ENCODE results near the gene PKMYT1.

Gene PKMYT1

DNA sequence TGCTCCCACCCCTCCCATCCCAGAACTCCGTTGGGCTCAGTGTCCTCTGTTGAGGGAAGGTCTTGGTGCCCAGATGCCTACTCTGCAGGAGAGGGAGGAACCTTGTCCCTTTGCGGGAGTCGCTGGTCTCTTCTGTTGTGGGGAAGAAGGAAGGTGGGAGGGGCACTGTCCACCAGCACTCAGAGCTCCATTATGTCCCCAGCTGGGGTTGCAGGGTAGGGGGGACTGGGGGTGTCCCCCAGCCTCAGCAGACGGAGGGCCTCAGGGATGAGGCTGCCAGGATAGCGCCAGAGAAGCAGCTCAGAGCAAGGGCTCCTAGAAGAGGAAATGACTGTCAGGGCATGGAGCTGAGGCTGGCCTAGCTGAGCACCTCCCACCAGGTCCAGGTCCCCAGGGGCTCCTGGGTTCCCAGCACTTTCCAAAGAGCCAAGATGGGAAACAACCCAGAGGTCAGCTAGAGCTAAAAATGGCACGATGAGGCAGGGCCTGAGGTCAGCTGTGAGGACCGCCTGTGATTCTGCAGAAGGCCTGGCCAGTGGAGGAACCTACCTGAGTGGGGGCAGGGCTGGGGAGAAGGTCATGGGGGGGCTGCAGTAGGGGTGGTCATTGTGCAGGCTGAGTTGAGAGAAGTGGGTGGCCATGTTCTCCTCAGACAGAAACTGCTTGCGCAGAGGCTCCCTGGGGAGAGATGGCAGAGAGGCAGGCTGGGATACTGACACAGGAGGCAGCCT is 42.6 kb upstream of the PKMYT1 start:
- ChIA-PET POLR2A (interaction anchor here (0.6 to 5.7 kb wide), 8 partner anchors 9 to 112 kb away, joined by 3 to 40 read pairs (median 4); partner anchors contain the start of gene ZNF213), CTCF (interaction anchor here (1.2 to 6.5 kb wide), 3 partner anchors 9 to 37 kb away, joined by 4 to 71 read pairs (median 5); no protein-coding TSS in a partner anchor)
- TF ChIP-seq CTCF (IDR thresholded peaks at IDR 0.05; ENCODE audit: insufficient read depth, low read length, missing control alignments), result no peak
- peak overlapping the region; percentile 75 for H3K4me3 ChIP-seq (ENCODE audit: low read depth, low read length)
- no peak for DNase-seq (ENCODE audit: low read depth, low spot score)

DNA sequence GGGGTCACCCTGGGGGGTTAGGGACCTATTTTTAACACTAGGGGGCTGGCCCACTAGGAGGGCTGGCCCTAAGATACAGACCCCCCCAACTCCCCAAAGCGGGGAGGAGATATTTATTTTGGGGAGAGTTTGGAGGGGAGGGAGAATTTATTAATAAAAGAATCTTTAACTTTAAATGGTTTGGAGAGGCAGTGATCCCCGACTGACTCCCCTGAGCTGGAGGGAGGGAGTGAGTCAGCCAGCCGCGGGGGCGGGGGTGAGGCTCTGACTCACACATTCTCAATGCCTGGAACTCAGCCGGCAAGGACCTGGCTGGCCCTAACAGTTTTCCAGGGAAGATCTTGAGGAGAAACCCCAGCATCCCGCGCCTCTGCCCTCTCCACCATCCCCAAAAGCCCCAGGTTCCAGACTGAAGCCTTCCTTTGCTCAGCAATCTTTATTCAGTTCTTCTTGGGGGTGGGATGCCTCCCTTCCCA is 42.0 kb upstream of the PKMYT1 start:
- no peak for TF ChIP-seq CTCF (IDR thresholded peaks at IDR 0.05; ENCODE audit: insufficient read depth, low read length, missing control alignments)
- CTCF ChIA-PET, result interaction anchor here (2.2 to 6.5 kb wide), 2 partner anchors 9 to 38 kb away, joined by 5 to 71 read pairs; no protein-coding TSS in a partner anchor
- POLR2A ChIA-PET, result interaction anchor here (0.9 to 5.7 kb wide), 7 partner anchors 10 to 110 kb away, joined by 3 to 40 read pairs (median 7); no protein-coding TSS in a partner anchor
- peak overlapping the region; percentile 98 for H3K4me3 ChIP-seq (ENCODE audit: low read depth, low read length)
- peak; percentile 83 for DNase-seq (ENCODE audit: low read depth, low spot score)

DNA sequence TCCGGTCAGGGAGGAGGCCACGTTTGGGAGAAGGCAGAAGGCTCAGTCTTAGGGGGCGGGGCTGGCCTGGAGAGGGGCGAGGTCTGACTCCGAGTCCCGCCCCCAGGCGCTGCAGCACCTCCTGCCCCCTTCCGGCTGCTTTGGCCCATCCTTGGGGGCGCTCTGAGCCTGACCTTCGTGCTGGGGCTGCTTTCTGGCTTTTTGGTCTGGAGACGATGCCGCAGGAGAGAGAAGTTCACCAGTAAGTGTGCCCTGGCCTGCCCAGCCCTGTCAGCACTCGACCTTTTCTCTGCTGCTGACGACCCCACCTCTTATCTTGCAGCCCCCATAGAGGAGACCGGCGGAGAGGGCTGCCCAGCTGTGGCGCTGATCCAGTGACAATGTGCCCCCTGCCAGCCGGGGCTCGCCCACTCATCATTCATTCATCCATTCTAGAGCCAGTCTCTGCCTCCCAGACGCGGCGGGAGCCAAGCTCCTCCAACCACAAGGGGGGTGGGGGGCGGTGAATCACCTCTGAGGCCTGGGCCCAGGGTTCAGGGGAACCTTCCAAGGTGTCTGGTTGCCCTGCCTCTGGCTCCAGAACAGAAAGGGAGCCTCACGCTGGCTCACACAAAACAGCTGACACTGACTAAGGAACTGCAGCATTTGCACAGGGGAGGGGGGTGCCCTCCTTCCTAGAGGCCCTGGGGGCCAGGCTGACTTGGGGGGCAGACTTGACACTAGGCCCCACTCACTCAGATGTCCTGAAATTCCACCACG is 41.4 kb upstream of the PKMYT1 start:
- peak; percentile 71 for TF ChIP-seq CTCF (IDR thresholded peaks at IDR 0.05; ENCODE audit: insufficient read depth, low read length, missing control alignments)
- peak overlapping the region; percentile 98 for H3K4me3 ChIP-seq (ENCODE audit: low read depth, low read length)
- ChIA-PET POLR2A (interaction anchor here (0.8 to 5.7 kb wide), 10 partner anchors 10 to 136 kb away, joined by 3 to 40 read pairs (median 7); no protein-coding TSS in a partner anchor), CTCF (interaction anchor here (0.7 to 6.5 kb wide), 4 partner anchors 10 to 108 kb away, joined by 3 to 71 read pairs (median 6); no protein-coding TSS in a partner anchor)
- DNase-seq (ENCODE audit: low read depth, low spot score), result peak; percentile 75

- TF ChIP-seq CTCF (IDR thresholded peaks at IDR 0.05; ENCODE audit: insufficient read depth, low read length, missing control alignments), result no peak
- ChIA-PET CTCF (interaction anchor here (0.7 to 6.5 kb wide), 7 partner anchors 9 to 108 kb away, joined by 3 to 71 read pairs (median 5); partner anchors contain the start of gene CLDN9), POLR2A (interaction anchor here (0.6 to 5.7 kb wide), 15 partner anchors 8 to 177 kb away, joined by 3 to 40 read pairs (median 5); partner anchors contain the start of gene ZNF213)
- peak overlapping the region; percentile 98 for H3K4me3 ChIP-seq (ENCODE audit: low read depth, low read length)
- DNase-seq (ENCODE audit: low read depth, low spot score), result no peak
Observed at GRCh38 chr16:3020604-3021448, 40.6 kb upstream of the PKMYT1 start.

DNA sequence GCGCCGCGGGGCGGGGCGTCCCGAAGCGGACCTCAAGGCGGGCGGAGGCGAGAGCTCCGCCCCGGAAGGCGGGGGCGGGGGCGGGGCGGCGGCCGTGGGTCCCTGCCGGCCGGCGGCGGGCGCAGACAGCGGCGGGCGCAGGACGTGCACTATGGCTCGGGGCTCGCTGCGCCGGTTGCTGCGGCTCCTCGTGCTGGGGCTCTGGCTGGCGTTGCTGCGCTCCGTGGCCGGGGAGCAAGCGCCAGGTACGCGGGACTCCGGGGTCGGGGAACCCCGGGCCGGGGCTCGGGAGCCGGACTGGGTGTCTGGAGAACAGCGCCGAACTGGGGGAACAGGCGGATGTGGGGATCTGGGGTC is 40.0 kb upstream of the PKMYT1 start, which contains the start of gene TNFRSF12A:
TSS of gene TNFRSF12A (plus strand) at position 122 of the 357 bp plus-strand sequence. CDS start at position 152, 30 bp downstream.
- TF ChIP-seq CTCF (IDR thresholded peaks at IDR 0.05; ENCODE audit: insufficient read depth, low read length, missing control alignments), result no peak
- H3K4me3 ChIP-seq (ENCODE audit: low read depth, low read length), result peak within 1 kb of the TSS; percentile 98
- POLR2A ChIA-PET, result interaction anchor here (0.6 to 5.7 kb wide), 13 partner anchors 8 to 178 kb away, joined by 3 to 40 read pairs (median 5); partner anchors contain the start of gene ZNF213
- no peak for DNase-seq (ENCODE audit: low read depth, low spot score)
- CTCF ChIA-PET, result interaction anchor here (0.7 to 6.5 kb wide), 6 partner anchors 8 to 109 kb away, joined by 3 to 71 read pairs (median 4); partner anchors contain the start of gene CLDN9
